KMS-11 (cell line): Measurements from ENCODE around the gene SPATC1L.
"Not testable (repeated sequence)": the region's sequence is repeated elsewhere in the genome, so short reads cannot be mapped to it uniquely, and the experiment has no call there.

Source experiments
- H2AFZ ChIP-seq: fragments of 200-600 bp; sonication (generic); 2 replicates; pipeline ENCODE4 v1.6.1; 2016; ENCODE audit warnings: antibody characterized with exemption, mixed run types, low read depth
- H3K27ac ChIP-seq: fragments of 200-600 bp; sonication (generic); 2 replicates; pipeline ENCODE4 v1.6.1; 2016; ENCODE audit warnings: mild to moderate bottlenecking, mixed run types
- H3K27me3 ChIP-seq: fragments of 200-600 bp; sonication (generic); 2 replicates; pipeline ENCODE4 v1.6.1; 2017; ENCODE audit warnings: mild to moderate bottlenecking, low read depth, mixed run types, moderate library complexity; ENCODE audit not compliant: insufficient read depth
- H3K36me3 ChIP-seq: fragments of 200-600 bp; sonication (generic); 2 replicates; pipeline ENCODE4 v1.6.1; 2017; ENCODE audit warnings: mild to moderate bottlenecking, mixed run types; ENCODE audit not compliant: insufficient read depth
- H3K4me1 ChIP-seq: fragments of 200-600 bp; sonication (generic); 2 replicates; pipeline ENCODE4 v1.6.1; 2016; ENCODE audit warnings: mild to moderate bottlenecking, low read depth, mixed run types; ENCODE audit not compliant: poor library complexity, severe bottlenecking
- H3K4me2 ChIP-seq: fragments of 200-600 bp; sonication (generic); 2 replicates; pipeline ENCODE4 v1.7.0; 2016; ENCODE audit warnings: mild to moderate bottlenecking, mixed run types
- H3K4me3 ChIP-seq: fragments of 200-600 bp; sonication (generic); IDR thresholded peaks from 2 replicates; pipeline ENCODE4 v1.6.1; 2017; ENCODE audit warnings: low read depth, low read length, mixed read lengths; ENCODE audit not compliant: insufficient read depth
- H3K79me2 ChIP-seq: fragments of 200-600 bp; sonication (generic); 2 replicates; pipeline ENCODE4 v1.6.1; 2016; ENCODE audit warnings: low read depth, mixed run types; ENCODE audit not compliant: insufficient read depth
- H3K9ac ChIP-seq: fragments of 200-600 bp; sonication (generic); 2 replicates; pipeline ENCODE4 v1.6.1; 2016; ENCODE audit warnings: mild to moderate bottlenecking, mixed run types
- H4K20me1 ChIP-seq: fragments of 200-600 bp; sonication (generic); 2 replicates; pipeline ENCODE4 v1.6.1; 2016; ENCODE audit warnings: mild to moderate bottlenecking, mixed run types; ENCODE audit not compliant: insufficient read depth
- CTCF ChIP-seq: fragments of 200-600 bp; sonication (generic); conservative IDR thresholded peaks from 2 replicates; pipeline ENCODE4 v1.6.1; 2017; ENCODE audit warnings: low read depth, mild to moderate bottlenecking, antibody characterized with exemption, low read length, moderate library complexity, mixed read lengths

The SPATC1L gene

GRCh38 chr21:46179708-46180078 is 4.6 kb downstream of the SPATC1L start:
- H2AFZ ChIP-seq = no peak overlapping the region
- no peaks in the 10 kb centered on the region for H3K27me3 ChIP-seq
- H3K9ac ChIP-seq = no peak overlapping the region
- H3K27ac ChIP-seq = no peak overlapping the region
- TF ChIP-seq CTCF = no peak
- no peaks in the 10 kb centered on the region for H3K4me1 ChIP-seq
- H3K79me2 ChIP-seq = peaks cover 20% of the 10 kb centered on the region; the same call in 1 of the 2 replicates
- H3K36me3 ChIP-seq = no peaks in the 10 kb centered on the region
- no peaks in the 10 kb centered on the region for H4K20me1 ChIP-seq
- H3K4me2 ChIP-seq = no peak overlapping the region
- no peak overlapping the region for H3K4me3 ChIP-seq

- no peaks in the 10 kb centered on the region for H3K27me3 ChIP-seq
- H2AFZ ChIP-seq = no peak overlapping the region
- no peak overlapping the region for H3K4me2 ChIP-seq
- TF ChIP-seq CTCF = no peak
- no peak overlapping the region for H3K27ac ChIP-seq
- no peaks in the 10 kb centered on the region for H4K20me1 ChIP-seq
- H3K79me2 ChIP-seq = peaks cover 26% of the 10 kb centered on the region; the same call in 1 of the 2 replicates
- H3K4me1 ChIP-seq = no peaks in the 10 kb centered on the region
- H3K4me3 ChIP-seq = no peak overlapping the region
- H3K9ac ChIP-seq = no peak overlapping the region
- no peaks in the 10 kb centered on the region for H3K36me3 ChIP-seq
Measured at GRCh38 chr21:46178961-46179360, 5.3 kb downstream of the SPATC1L start.

GRCh38 chr21:46176443-46177129 is 7.7 kb downstream of the SPATC1L start:
- not testable (repeated sequence) for H3K4me1 ChIP-seq, H3K9ac ChIP-seq, H3K36me3 ChIP-seq, H3K27ac ChIP-seq, H2AFZ ChIP-seq, H3K4me3 ChIP-seq, H4K20me1 ChIP-seq, H3K4me2 ChIP-seq, H3K27me3 ChIP-seq
- H3K79me2 ChIP-seq = peaks cover 34% of the 10 kb centered on the region; the same call in 1 of the 2 replicates

- no peaks in the 10 kb centered on the region for H3K4me1 ChIP-seq
- no peaks in the 10 kb centered on the region for H3K27me3 ChIP-seq
- no peak overlapping the region for H3K9ac ChIP-seq
- H4K20me1 ChIP-seq = no peaks in the 10 kb centered on the region
- H3K79me2 ChIP-seq = peaks cover 33% of the 10 kb centered on the region; the same call in 1 of the 2 replicates
- no peak overlapping the region for H3K27ac ChIP-seq
- H2AFZ ChIP-seq = no peak overlapping the region
- H3K36me3 ChIP-seq = no peaks in the 10 kb centered on the region
- TF ChIP-seq CTCF = no peak
- H3K4me2 ChIP-seq = no peak overlapping the region
- no peak overlapping the region for H3K4me3 ChIP-seq
Measured at GRCh38 chr21:46173573-46173972, 10.7 kb downstream of the SPATC1L start.

- TF ChIP-seq CTCF = no peak
- Histone ChIP-seq H4K20me1 (no peaks in the 10 kb centered on the region), H3K27ac (no peak overlapping the region), H3K9ac (no peak overlapping the region), H3K36me3 (no peaks in the 10 kb centered on the region), H3K4me3 (no peak overlapping the region), H3K79me2 (peaks cover 29% of the 10 kb centered on the region; the same call in 1 of the 2 replicates), H3K27me3 (no peaks in the 10 kb centered on the region), H3K4me2 (no peak overlapping the region), H3K4me1 (no peaks in the 10 kb centered on the region), H2AFZ (no peak overlapping the region)
Measured at GRCh38 chr21:46172863-46173528, 11.3 kb downstream of the SPATC1L start.
